ENCODE measurements around the gene SLC34A1. TPM values are rescaled to one million over a fixed set of nuclear protein-coding genes. Genes with fewer than 3 reads are reported as not detected.

The SLC34A1 gene
- total and polyA plus RNA-seq, 2 of the 4 experiments (the other 2 are of a cell fraction), result not detected

GRCh38 chr5:177428574-177429217, 44.5 kb downstream of the SLC34A1 start:
- H4K8ac ChIP-seq (ENCODE audit: low read depth in 2 of 2, low read length in 2 of 2), result no peak overlapping the region
- POLR2A ChIA-PET (ENCODE audit: unreplicated experiment), result interaction anchor here (0.7 kb wide), 1 partner anchor 66 kb away, joined by 3 read pairs; no protein-coding TSS in a partner anchor

More at GRCh38 chr5:177428574-177429217, 44.5 kb downstream of the SLC34A1 start:
- no CpG with 5 or more reads among the region's 10 CpGs for WGBS, 2 experiments (ENCODE audit: extremely low coverage in 2 of 2, insufficient read length in 1 of 2)
- no peak overlapping the region for H2BK20ac ChIP-seq (ENCODE audit: low read depth, low read length)
- no peak overlapping the region for H3K4me3 ChIP-seq (ENCODE audit: insufficient read depth, low read depth, low read length)
- H2AK9ac ChIP-seq (replicated peaks; ENCODE audit: low read depth, low read length, poor library complexity), result no peak overlapping the region
- no peak overlapping the region for H3K14ac ChIP-seq (replicated peaks; ENCODE audit: low read depth, low read length)
- no peak overlapping the region for H2BK120ac ChIP-seq (ENCODE audit: low read depth, low read length)
- in situ Hi-C loops (cut with MboI; ENCODE audit: low sequenced_read_pairs) (no loop called here), intact Hi-C loops (cut with micrococcal nuclease) (no loop called here), dilution Hi-C loops (cut with HindIII; ENCODE audit: low sequenced_read_pairs, unreplicated experiment) (no loop called here)
- H4K20me1 ChIP-seq (ENCODE audit: insufficient read depth, low read length), result peaks cover 29% of the 10 kb centered on the region
- no peak overlapping the region for H3K18ac ChIP-seq (ENCODE audit: low read depth, low read length)
- peaks cover 13% of the 10 kb centered on the region for H3K4me1 ChIP-seq (ENCODE audit: control insufficient read depth, insufficient read depth, low read length)
- ATAC-seq (ENCODE audit: low read depth) (no peak), DNase-seq (no peak)
- H2AFZ ChIP-seq (replicated peaks; ENCODE audit: low read length, poor library complexity), result no peak overlapping the region
- no peak overlapping the region for H4K5ac ChIP-seq (ENCODE audit: low read depth, low read length)
- no peak overlapping the region for H3K23ac ChIP-seq (ENCODE audit: low read depth, low read length)
- no peak overlapping the region for H2BK15ac ChIP-seq (ENCODE audit: low read depth, low read length)
- no peaks in the 10 kb centered on the region for H3K9me3 ChIP-seq (ENCODE audit: control insufficient read depth, insufficient read depth, low read length)
- TF ChIP-seq FOS (IDR thresholded peaks at IDR 0.05; ENCODE audit: low read depth, low read length) (no peak), MAZ (IDR thresholded peaks at IDR 0.05; ENCODE audit: borderline replicate concordance, low read depth, low read length) (no peak), CTCF (conservative IDR thresholded peaks at IDR 0.05; ENCODE audit: low read depth, low read length) (no peak)
- H4K91ac ChIP-seq (ENCODE audit: insufficient read depth, low read depth, low read length), result no peak overlapping the region
- H3K56ac ChIP-seq (ENCODE audit: extremely low read depth, insufficient read depth, low read length), result no peak overlapping the region
- BruUV-seq (replicated peaks), result no TSS peak
- no peaks in the 10 kb centered on the region for H3K27me3 ChIP-seq (ENCODE audit: control insufficient read depth, insufficient read depth, low read length)
- peaks cover 13 to 49% of the 10 kb centered on the region in 2 experiments for H3K79me1 ChIP-seq (ENCODE audit: low read depth in 1 of 2, low read length in 2 of 2)
- H3K27ac ChIP-seq (ENCODE audit: insufficient read depth, low read length), result no peak overlapping the region
- CTCF ChIA-PET, result no interaction called here
- no peak overlapping the region for H3K9ac ChIP-seq (ENCODE audit: low read depth, low read length)
- no peak overlapping the region for H2AK5ac ChIP-seq (ENCODE audit: low read depth, low read length)
- peaks cover 16% of the 10 kb centered on the region for H3K36me3 ChIP-seq (ENCODE audit: control insufficient read depth, insufficient read depth, low read length)
- no peak overlapping the region for H3K4ac ChIP-seq (ENCODE audit: low read depth, low read length)
- H3K4me2 ChIP-seq (ENCODE audit: low read depth, low read length), result no peak overlapping the region
- peaks cover 15% of the 10 kb centered on the region for H3K9me1 ChIP-seq (ENCODE audit: insufficient read depth, low read length)
- H2BK5ac ChIP-seq (ENCODE audit: low read depth, low read length, poor library complexity, severe bottlenecking), result no peak overlapping the region

All from IMR-90 (cell line).